ENCODE data around the gene DGKI.

GRCh38 chr7:137611606-137612005 is 235.2 kb downstream of the DGKI start:
- TF ChIP-seq, protein P1, sequence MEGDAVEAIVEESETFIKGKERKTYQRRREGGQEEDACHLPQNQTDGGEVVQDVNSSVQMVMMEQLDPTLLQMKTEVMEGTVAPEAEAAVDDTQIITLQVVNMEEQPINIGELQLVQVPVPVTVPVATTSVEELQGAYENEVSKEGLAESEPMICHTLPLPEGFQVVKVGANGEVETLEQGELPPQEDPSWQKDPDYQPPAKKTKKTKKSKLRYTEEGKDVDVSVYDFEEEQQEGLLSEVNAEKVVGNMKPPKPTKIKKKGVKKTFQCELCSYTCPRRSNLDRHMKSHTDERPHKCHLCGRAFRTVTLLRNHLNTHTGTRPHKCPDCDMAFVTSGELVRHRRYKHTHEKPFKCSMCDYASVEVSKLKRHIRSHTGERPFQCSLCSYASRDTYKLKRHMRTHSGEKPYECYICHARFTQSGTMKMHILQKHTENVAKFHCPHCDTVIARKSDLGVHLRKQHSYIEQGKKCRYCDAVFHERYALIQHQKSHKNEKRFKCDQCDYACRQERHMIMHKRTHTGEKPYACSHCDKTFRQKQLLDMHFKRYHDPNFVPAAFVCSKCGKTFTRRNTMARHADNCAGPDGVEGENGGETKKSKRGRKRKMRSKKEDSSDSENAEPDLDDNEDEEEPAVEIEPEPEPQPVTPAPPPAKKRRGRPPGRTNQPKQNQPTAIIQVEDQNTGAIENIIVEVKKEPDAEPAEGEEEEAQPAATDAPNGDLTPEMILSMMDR (IDR thresholded peaks at IDR 0.05), result no peak
- TF ChIP-seq POLR2A (IDR thresholded peaks at IDR 0.05), result no peak
